RWPE1 (cell line): ENCODE data around the gene DCAF17.

ENCODE experiments used
- CTCF ChIA-PET: fragments of 350-600 bp; sonication (Branson Sonifier 250); formaldehyde crosslinking; extraction: SDS; loops from one replicate; lab custom pipeline; 2021; lab: Yijun Ruan, JAX
- POLR2A ChIA-PET: fragments of 400-600 bp; formaldehyde crosslinking; extraction: SDS; loops from one replicate; lab custom pipeline; 2020; ENCODE audit warnings: antibody characterized with exemption; ENCODE audit not compliant: low non-redundant PET; lab: Yijun Ruan, JAX
- DNase-seq: peaks from one replicate; pipeline ENCODE4 v3.0.0; 2012; ENCODE audit warnings: low spot score
- H3K27ac ChIP-seq: fragments of 450-650 bp; 2 replicates; pipeline ENCODE4 v1.5.1; 2017
- TF ChIP-seq, protein P1 (sequence below): fragments of 450-650 bp; conservative IDR thresholded peaks from 2 replicates; pipeline ENCODE4 v1.5.1; 2017; ENCODE audit warnings: low read depth, mild to moderate bottlenecking

Gene DCAF17

DNA sequence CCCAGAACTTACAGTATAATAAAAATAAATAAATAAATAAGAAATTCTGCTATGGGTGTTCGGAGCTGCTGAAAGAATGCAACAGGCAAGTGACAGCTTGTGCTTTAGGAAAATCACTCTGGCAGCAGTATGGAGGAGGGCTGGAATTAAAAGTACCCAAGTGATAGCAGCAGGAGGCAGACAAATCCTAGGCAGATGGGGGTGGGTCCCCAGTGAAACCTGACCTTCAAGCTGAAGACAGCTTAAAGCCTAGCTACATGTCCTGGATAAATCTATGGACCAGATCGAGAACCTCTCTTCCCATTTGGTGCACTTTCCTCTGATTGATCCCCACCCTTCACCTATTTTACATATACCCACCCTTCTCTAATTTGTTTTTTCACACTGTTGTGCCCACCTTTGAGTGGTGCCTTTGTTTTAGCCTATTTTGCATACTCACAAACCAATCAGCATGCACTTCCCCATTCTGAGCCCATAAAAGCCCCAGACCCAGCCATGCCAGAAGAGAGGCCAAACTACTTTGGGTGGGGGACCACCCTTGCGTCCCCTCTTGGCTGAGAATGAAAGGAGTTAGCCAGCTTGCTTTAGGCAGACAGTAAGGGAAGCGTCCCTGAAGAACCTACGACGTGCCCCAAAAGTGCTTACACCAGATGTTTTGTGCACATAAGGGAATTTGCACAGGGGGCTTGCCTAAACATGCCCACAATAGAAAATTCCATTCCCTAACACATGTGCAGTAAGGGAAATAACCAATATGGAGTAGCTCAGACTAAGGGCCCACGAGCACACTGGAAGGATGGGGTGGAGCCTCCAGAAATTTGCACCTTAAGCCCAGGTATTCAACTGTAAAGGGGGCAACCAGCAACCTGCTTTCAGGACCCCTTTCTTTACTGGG is 3.3 kb upstream of the DCAF17 start:
- POLR2A ChIA-PET = interaction anchor here (0.6 kb wide), 1 partner anchor 177 kb away, joined by 3 read pairs; no protein-coding TSS in a partner anchor
- H3K27ac ChIP-seq = peak overlapping the region; percentile 35; the same call in 1 of the 2 replicates
- DNase-seq = no peak
- TF ChIP-seq, protein P1, sequence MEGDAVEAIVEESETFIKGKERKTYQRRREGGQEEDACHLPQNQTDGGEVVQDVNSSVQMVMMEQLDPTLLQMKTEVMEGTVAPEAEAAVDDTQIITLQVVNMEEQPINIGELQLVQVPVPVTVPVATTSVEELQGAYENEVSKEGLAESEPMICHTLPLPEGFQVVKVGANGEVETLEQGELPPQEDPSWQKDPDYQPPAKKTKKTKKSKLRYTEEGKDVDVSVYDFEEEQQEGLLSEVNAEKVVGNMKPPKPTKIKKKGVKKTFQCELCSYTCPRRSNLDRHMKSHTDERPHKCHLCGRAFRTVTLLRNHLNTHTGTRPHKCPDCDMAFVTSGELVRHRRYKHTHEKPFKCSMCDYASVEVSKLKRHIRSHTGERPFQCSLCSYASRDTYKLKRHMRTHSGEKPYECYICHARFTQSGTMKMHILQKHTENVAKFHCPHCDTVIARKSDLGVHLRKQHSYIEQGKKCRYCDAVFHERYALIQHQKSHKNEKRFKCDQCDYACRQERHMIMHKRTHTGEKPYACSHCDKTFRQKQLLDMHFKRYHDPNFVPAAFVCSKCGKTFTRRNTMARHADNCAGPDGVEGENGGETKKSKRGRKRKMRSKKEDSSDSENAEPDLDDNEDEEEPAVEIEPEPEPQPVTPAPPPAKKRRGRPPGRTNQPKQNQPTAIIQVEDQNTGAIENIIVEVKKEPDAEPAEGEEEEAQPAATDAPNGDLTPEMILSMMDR = no peak
- CTCF ChIA-PET = interaction anchor here (0.5 to 1.0 kb wide), 6 partner anchors 38 to 458 kb away, joined by 3 to 5 read pairs (median 4); no protein-coding TSS in a partner anchor

DNA sequence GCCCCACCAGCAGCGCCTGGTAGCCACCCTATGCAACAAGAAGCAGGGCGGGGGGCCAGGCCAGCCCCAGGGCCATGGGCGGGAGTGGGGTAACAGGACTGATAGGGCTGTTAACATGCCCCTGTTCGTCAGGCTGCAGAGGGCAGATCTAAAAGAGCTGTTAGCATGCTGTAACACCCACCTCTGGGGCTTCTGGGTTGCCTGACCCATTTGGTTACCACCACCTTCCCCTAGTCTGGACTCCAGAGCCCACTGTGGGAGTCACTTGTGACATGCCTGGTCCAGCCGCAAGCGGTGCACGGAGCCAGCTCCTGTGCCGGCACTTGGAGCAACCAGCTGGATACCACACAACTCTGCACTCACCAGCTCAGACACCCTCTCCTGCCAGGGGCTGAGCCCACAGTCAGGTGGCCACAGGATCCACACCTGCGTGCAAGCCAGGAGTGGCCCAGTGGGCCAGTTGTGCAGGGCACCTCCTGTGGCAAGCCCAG is 2.3 kb upstream of the DCAF17 start:
- DNase-seq = no peak
- TF ChIP-seq, protein P1 = no peak
- ChIA-PET CTCF (interaction anchor here (0.5 to 0.6 kb wide), 2 partner anchors 39 to 60 kb away, joined by 3 to 4 read pairs; no protein-coding TSS in a partner anchor), POLR2A (no interaction called here)
- peak overlapping the region; percentile 61 for H3K27ac ChIP-seq

DNA sequence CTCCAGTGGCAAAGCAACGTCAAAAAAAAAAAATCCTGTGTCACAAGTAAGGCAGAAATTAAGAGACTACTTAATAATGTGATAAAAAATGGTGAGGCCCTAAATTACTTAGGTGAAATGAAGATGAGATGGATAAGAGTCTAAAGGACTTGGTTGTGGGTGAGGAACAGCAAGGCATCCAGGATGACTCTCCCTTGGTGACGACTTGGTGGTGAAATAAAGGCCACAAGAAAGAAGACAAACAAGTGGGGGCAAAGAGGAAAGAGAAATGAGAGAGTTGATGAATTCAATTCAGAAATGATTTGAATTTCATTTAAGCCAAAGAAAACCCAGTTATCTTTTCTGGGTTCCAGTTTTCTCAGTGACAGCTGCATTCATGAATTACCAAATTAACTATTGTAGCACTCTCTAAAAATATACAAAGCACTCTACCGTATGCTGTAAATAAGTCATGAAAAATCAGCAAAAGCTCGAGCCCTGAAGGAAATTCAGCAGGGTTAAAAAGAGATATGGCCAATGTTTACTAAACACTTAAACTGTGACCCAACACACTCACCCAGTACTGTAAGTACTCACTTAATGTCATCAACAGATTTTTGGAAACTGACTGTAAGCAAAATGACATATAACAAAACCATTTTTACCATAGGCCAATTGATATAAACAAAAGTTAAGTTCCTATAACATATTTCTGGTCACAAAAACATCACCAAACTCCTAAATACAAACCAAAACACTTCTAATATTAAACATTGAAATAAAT is 1.6 kb upstream of the DCAF17 start:
- TF ChIP-seq, protein P1 = no peak
- H3K27ac ChIP-seq = peak overlapping the region; percentile 98
- CTCF ChIA-PET = interaction anchor here (1.1 kb wide), 1 partner anchor 16 kb away, joined by 7 read pairs; no protein-coding TSS in a partner anchor

DNA sequence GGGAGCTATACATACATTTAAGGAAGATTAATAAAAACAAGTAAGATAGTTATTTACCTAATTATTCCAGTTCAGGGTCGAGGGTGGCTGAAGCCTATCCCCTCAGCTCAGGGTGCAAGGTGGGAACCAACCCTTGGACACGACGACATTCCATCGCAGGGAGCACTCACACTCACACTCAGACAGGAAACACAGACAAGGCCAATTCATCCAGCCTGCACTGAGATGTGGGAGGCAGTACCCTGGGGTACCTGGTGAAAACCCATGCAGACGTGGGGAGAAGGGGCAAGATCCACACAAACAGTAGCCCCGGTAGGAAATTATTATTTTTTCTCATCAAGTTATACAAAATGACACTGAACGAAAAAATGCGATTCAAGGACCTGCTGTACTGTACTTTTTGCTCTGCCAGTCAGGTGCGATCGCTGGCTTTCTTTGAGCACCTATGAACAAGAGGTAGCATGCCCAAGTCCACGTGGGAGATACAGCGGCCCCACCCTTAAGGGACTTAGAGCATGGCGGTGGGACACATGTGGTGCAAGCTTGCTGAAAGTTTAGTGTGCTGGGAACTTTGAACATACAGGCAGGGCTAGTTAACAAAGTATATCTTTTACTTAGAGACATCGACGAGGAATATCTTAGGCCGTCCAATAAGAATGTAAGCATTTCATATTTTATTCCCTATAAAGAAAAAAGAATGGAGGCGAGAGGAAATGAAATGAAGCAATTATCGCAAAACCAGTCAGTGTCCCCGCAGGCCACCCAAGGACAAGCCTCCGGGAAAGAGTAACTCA is 860 bp upstream of the DCAF17 start:
- POLR2A ChIA-PET = interaction anchor here (0.6 kb wide), 1 partner anchor 1288 kb away, joined by 3 read pairs; no protein-coding TSS in a partner anchor
- CTCF ChIA-PET = interaction anchor here (0.5 to 1.1 kb wide), 3 partner anchors 17 to 710 kb away, joined by 3 to 7 read pairs (median 3); no protein-coding TSS in a partner anchor
- TF ChIP-seq, protein P1 = no peak
- peak overlapping the region; percentile 98 for H3K27ac ChIP-seq
- peak; percentile 65 for DNase-seq

More for the DNA sequence above, 1.6 kb upstream of the DCAF17 start:
- POLR2A ChIA-PET = no interaction called here
- no peak for DNase-seq

DNA sequence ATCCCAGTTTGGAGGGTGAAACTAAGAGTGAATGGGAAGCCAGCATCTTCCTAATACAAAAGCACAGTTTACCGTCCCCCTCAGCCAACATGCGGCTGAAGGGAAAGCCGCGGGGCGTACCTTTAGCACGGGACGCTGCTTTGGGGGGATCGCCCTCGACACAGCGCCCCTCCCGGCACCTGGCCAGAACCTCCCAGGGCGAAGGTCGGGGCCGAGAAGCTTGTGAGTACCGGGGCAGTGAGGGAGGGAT is 338 bp upstream of the DCAF17 start, which contains the start of gene METTL8:
TSS of gene METTL8 (minus strand) at position 228 of the 250 bp plus-strand sequence. CDS start 41,805 bp downstream, outside the sequence.
- no peak for DNase-seq
- peak within 1 kb of the TSS; percentile 98 for H3K27ac ChIP-seq
- CTCF ChIA-PET = interaction anchor here (0.5 kb wide), 1 partner anchor 710 kb away, joined by 3 read pairs; no protein-coding TSS in a partner anchor
- TF ChIP-seq, protein P1 = no peak
- POLR2A ChIA-PET = interaction anchor here (0.6 kb wide), 2 partner anchors 11 to 1288 kb away, joined by 3 read pairs; no protein-coding TSS in a partner anchor
